ENCODE data around the gene EPSTI1. TPM values are rescaled to one million over a fixed set of nuclear protein-coding genes. Genes with fewer than 3 reads are reported as not detected.

The EPSTI1 gene
- total and polyA plus RNA-seq, 12 donors = 1.8 to 31.3 (median 3.7) TPM

- 69 to 75% methylated on average over 2 of the region's 2 CpGs for WGBS, 2 donors
- no peak overlapping the region for H3K27ac ChIP-seq
- ATAC-seq (no peak), DNase-seq (no peak)
- H3K4me1 ChIP-seq = peaks cover 0 to 6% (median 0%) of the 10 kb centered on the region in 9 donors
- no peaks in the 10 kb centered on the region for H3K27me3 ChIP-seq
- H3K36me3 ChIP-seq = peaks cover 0 to 58% (median 0%) of the 10 kb centered on the region in 9 donors
- intact Hi-C loops (cut with DNase I) = no loop called here
- no peak overlapping the region for H3K4me3 ChIP-seq
- H3K9me3 ChIP-seq = no peaks in the 10 kb centered on the region
- no peak for TF ChIP-seq CTCF (IDR thresholded peaks at IDR 0.05)
Measured at GRCh38 chr13:42905579-42905978, 86.5 kb downstream of the EPSTI1 start.

- DNase-seq = no peak
- ATAC-seq = no peak
- H3K9me3 ChIP-seq = no peaks in the 10 kb centered on the region
- WGBS, 2 donors = 82 to 88% methylated on average over 3 of the region's 3 CpGs
- intact Hi-C loops (cut with DNase I) = no loop called here
- peaks cover 0 to 73% (median 0%) of the 10 kb centered on the region in 9 donors for H3K36me3 ChIP-seq
- H3K27me3 ChIP-seq = no peaks in the 10 kb centered on the region
- H3K4me1 ChIP-seq = peaks cover 0 to 23% (median 10%) of the 10 kb centered on the region in 9 donors
- no peak for TF ChIP-seq CTCF (IDR thresholded peaks at IDR 0.05)
- no peak overlapping the region for H3K27ac ChIP-seq
- H3K4me3 ChIP-seq = no peak overlapping the region
Measured at GRCh38 chr13:42899266-42899665, 92.8 kb downstream of the EPSTI1 start.

- ATAC-seq (no peak), DNase-seq (no peak)
- Histone ChIP-seq H3K4me1 (peaks cover 0 to 53% (median 11%) of the 10 kb centered on the region in 9 donors), H3K4me3 (no peak overlapping the region), H3K36me3 (peaks cover 0 to 87% (median 0%) of the 10 kb centered on the region in 9 donors), H3K27me3 (no peaks in the 10 kb centered on the region), H3K9me3 (no peaks in the 10 kb centered on the region), H3K27ac (peak overlapping the region in 1 of 10 donors; percentile 46)
- intact Hi-C loops (cut with DNase I) = no loop called here
- WGBS, 2 donors = 96 to 100% methylated on average over 3 of the region's 3 CpGs
- no peak for TF ChIP-seq CTCF (IDR thresholded peaks at IDR 0.05)
Measured at GRCh38 chr13:42895776-42896175, 96.3 kb downstream of the EPSTI1 start.

GRCh38 chr13:42894765-42895243, 97.2 kb downstream of the EPSTI1 start:
- TF ChIP-seq CTCF (IDR thresholded peaks at IDR 0.05) = no peak

More at GRCh38 chr13:42894765-42895243, 97.2 kb downstream of the EPSTI1 start:
- Histone ChIP-seq H3K27ac (peak overlapping the region in 4 of 10 donors; percentile 10 to 52 (median 28)), H3K9me3 (no peaks in the 10 kb centered on the region), H3K4me3 (no peak overlapping the region), H3K36me3 (peaks cover 0 to 86% (median 0%) of the 10 kb centered on the region in 9 donors), H3K4me1 (peaks cover 0 to 53% (median 11%) of the 10 kb centered on the region in 9 donors), H3K27me3 (no peaks in the 10 kb centered on the region)
- intact Hi-C loops (cut with DNase I) = no loop called here
- DNase-seq (peak in 1 of 2 donors; percentile 75), ATAC-seq (peak in 6 of 8 donors; percentile 25 to 80 (median 57))
- 23 to 37% methylated on average over 4 of the region's 4 CpGs for WGBS, 2 donors

All from heart right ventricle (tissue), 16 donors.